Mucosa of descending colon (tissue), 3 donors: ENCODE data around the gene PSMG2. TPM values are rescaled to one million over a fixed set of nuclear protein-coding genes. Genes with fewer than 3 reads are reported as not detected.

Source experiments
- ATAC-seq: fragments of 200-7000 bp; cut with Tn5 transposase; one replicate; pipeline ENCODE4 v1.9.1; 2020; ENCODE audit warnings: mild to moderate bottlenecking, moderate library complexity
- DNase-seq, 3 donors: peaks; one replicate each; pipeline ENCODE4 v3.0.0-alpha.2; 2020
- H3K36me3 ChIP-seq: fragments of 200-600 bp; one replicate; pipeline ENCODE4 v1.8.0; 2021; ENCODE audit warnings: low read depth, mild to moderate bottlenecking
- H3K4me1 ChIP-seq: fragments of 200-600 bp; one replicate; pipeline ENCODE4 v1.8.0; 2021; ENCODE audit warnings: low read depth, mild to moderate bottlenecking
- H3K4me3 ChIP-seq: fragments of 200-600 bp; one replicate; pipeline ENCODE4 v1.8.0; 2021; ENCODE audit warnings: mild to moderate bottlenecking
- H3K9me3 ChIP-seq: fragments of 200-600 bp; one replicate; pipeline ENCODE4 v1.8.0; 2021; ENCODE audit warnings: mild to moderate bottlenecking
- intact Hi-C, 2 donors: fragments of 100-400 bp; cut with DNase I in 1 of 2; cut with micrococcal nuclease in 1 of 2; formaldehyde crosslinking; loops; one replicate each; pipeline versions ENCODE4 v1.11.0 to v1.11.1; 2022; cut with DNase I, micrococcal nuclease
- total RNA-seq, 3 donors: library from RNA; stranded (reverse); fragmentation: NEBNext Ultra II Directional in 2 of 3; extraction: Animal tissue kit (Norgen Biotek cat#: 25700) in 2 of 3; gene quantifications; one replicate each; pipeline versions ENCODE4 v1.2.1 to v1.2.4, GENCODE V29; 2021 to 2023
- TF ChIP-seq, protein P1 (sequence below): fragments of 200-600 bp; IDR thresholded peaks from one replicate; pipeline ENCODE4 v1.8.0; 2022; ENCODE audit warnings: antibody characterized with exemption, mild to moderate bottlenecking
- donor health status: DM: no; HTN: no; CAD: no; lungs with moderate emphysema.
- donor health status: DM: no; HTN: no; CAD: no.
- donor health status: DM: no; HTN: yes; CAD: no.

Gene PSMG2
- total RNA-seq, 3 donors from 2014 or later, result 68.7 to 73.8 (median 69.3) TPM

- DNase-seq (no peak), ATAC-seq (no peak)
- intact Hi-C loops, result loop anchor here (2.0 to 5.0 kb wide), 2 partner anchors 206 to 208 kb away; no protein-coding TSS in a partner anchor
- Histone ChIP-seq H3K36me3 (no peaks in the 10 kb centered on the region), H3K4me1 (no peaks in the 10 kb centered on the region), H3K9me3 (no peaks in the 10 kb centered on the region), H3K4me3 (no peak overlapping the region)
- TF ChIP-seq, protein P1, sequence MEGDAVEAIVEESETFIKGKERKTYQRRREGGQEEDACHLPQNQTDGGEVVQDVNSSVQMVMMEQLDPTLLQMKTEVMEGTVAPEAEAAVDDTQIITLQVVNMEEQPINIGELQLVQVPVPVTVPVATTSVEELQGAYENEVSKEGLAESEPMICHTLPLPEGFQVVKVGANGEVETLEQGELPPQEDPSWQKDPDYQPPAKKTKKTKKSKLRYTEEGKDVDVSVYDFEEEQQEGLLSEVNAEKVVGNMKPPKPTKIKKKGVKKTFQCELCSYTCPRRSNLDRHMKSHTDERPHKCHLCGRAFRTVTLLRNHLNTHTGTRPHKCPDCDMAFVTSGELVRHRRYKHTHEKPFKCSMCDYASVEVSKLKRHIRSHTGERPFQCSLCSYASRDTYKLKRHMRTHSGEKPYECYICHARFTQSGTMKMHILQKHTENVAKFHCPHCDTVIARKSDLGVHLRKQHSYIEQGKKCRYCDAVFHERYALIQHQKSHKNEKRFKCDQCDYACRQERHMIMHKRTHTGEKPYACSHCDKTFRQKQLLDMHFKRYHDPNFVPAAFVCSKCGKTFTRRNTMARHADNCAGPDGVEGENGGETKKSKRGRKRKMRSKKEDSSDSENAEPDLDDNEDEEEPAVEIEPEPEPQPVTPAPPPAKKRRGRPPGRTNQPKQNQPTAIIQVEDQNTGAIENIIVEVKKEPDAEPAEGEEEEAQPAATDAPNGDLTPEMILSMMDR, result no peak
Measured at GRCh38 chr18:12726331-12726730, 23.5 kb downstream of the PSMG2 start.

DNA sequence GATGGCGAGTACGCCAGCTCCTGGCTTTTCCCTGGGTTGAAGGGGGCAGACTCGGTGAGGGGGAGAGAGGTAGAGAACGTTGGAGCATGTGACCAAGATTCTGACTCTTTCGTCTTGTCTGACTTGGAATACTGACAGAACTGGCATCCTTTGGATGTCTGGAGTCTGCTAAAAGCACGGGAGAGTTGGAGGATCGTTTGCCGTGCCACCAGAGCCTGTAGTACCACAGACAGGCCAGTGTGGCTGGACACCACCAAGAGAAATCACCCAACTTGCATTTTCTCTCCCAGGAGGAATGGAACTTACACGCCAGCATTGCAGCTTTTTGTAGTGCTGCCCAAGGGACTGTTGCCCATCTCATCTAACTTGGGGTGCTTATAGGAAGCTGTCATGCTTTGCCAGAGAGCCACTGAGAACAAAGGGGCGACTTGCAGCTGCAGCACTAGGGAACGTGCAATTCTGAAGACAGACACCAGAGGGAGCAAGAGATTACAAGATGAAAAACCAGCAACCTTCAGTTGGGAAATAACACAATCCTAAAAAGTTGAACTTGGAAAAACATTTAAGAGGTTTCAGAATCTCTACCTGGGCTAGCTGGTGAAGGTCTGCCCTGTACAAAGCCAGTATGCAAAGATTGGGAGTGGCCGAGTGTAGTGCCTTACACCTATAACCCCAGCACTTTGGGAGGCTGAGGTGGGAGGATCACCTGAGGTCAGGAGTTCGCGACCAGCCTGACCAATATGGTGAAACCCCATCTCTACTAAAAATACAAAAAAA lies 24.1 kb downstream of the PSMG2 start:
- DNase-seq (peak in 1 of 3 donors; percentile 89), ATAC-seq (peak; percentile 82)
- Histone ChIP-seq H3K9me3 (no peaks in the 10 kb centered on the region), H3K36me3 (no peaks in the 10 kb centered on the region), H3K4me1 (no peaks in the 10 kb centered on the region), H3K4me3 (no peak overlapping the region)
- TF ChIP-seq, protein P1, result peak; percentile 69
- intact Hi-C loops, result loop anchor here (2.0 to 5.0 kb wide), 2 partner anchors 205 to 208 kb away; no protein-coding TSS in a partner anchor

- H3K36me3 ChIP-seq, result no peaks in the 10 kb centered on the region
- no peak for DNase-seq
- ATAC-seq, result no peak
- TF ChIP-seq, protein P1, result no peak
- intact Hi-C loops, result no loop called here
- no peaks in the 10 kb centered on the region for H3K4me1 ChIP-seq
- no peaks in the 10 kb centered on the region for H3K9me3 ChIP-seq
- no peak overlapping the region for H3K4me3 ChIP-seq
Measured at GRCh38 chr18:12737243-12737902, 34.5 kb downstream of the PSMG2 start.

GRCh38 chr18:12741351-12741750 lies 38.5 kb downstream of the PSMG2 start:
- no peak for ATAC-seq
- Histone ChIP-seq H3K4me3 (no peak overlapping the region), H3K36me3 (no peaks in the 10 kb centered on the region), H3K4me1 (no peaks in the 10 kb centered on the region), H3K9me3 (no peaks in the 10 kb centered on the region)
- DNase-seq, result no peak
- TF ChIP-seq, protein P1, result no peak
- intact Hi-C loops, result no loop called here

GRCh38 chr18:12742453-12742852 lies 39.6 kb downstream of the PSMG2 start:
- ATAC-seq (no peak), DNase-seq (no peak)
- TF ChIP-seq, protein P1, result no peak
- Histone ChIP-seq H3K4me1 (no peaks in the 10 kb centered on the region), H3K9me3 (no peaks in the 10 kb centered on the region), H3K4me3 (no peak overlapping the region), H3K36me3 (no peaks in the 10 kb centered on the region)
- intact Hi-C loops, result no loop called here
